ENCODE data around the gene LRRN2.

GRCh38 chr1:204587621-204588020, 97.9 kb downstream of the LRRN2 start:
- TF ChIP-seq CTCF (IDR thresholded peaks at IDR 0.05) = no peak
- TF ChIP-seq EMX1 (CRISPR knock-in tag; IDR thresholded peaks at IDR 0.05) = no peak
- TF ChIP-seq JUN (CRISPR knock-in tag; IDR thresholded peaks at IDR 0.05) = no peak

Measured in WTC11 (cell line).